ENCODE results near the gene SLC66A2. TPM values are rescaled to one million over a fixed set of nuclear protein-coding genes. Genes with fewer than 3 reads are reported as not detected.
"Not testable (repeated sequence)": the region's sequence is repeated elsewhere in the genome, so short reads cannot be mapped to it uniquely, and the experiment has no call there.

SLC66A2 gene
- 10 to 100 TPM; 33.7 to 38.7 (median 34.8) TPM for total RNA-seq

DNA sequence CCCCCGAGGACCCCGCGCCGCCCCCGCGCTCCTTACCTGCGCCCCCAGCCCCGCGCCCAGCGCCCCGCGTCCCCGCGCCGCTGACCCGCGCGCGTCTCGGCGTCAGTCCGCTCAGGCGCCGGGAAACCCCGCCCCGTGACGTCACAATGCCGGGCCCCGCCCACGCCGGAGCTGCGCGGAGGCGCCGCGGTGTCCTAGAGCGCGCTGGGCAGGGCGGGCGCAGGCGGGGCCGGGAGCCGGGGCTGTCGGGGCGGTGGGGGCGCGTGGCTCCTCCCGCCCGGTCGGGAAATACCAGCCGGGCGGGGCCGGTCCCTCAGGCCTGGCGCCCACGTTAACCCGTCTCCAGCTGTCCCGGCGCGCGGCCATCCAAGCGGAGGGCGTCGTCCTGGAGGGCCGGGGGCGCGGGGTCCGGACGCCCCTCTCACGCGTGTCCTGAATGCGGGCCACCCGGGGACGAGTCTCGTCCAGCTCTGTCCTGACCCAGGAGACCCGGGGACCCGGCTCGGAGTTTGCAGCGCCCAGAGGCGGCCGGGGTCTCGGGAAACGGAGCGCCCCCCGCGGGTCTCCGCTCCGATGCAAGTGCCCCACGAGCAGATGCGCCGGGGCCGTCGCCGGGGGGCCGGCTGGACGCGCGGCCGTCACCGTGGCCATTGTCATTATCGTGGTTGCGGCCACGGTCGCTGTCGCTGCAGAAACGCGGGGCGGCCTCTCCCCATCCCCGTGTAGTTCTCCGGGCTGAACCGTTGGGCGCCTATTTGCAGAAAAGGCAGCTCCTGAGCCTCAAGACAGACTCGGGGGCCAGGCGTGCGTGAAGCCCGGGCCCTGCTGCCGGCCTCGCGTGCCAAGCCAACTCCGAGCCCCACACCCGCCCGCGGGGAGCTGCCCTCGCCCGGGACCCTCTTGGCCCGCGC is at the start of gene SLC66A2:
TSS of gene SLC66A2 (minus strand) at position 109 of the 911 bp plus-strand sequence. CDS start 727 bp downstream, outside the sequence.
- peaks cover 27% of the 10 kb centered on the region for H3K4me1 Mint-ChIP-seq (ENCODE audit: low read depth)
- peak within 1 kb of the TSS; percentile 81 for H3K4me3 Mint-ChIP-seq
- H3K9me3 Mint-ChIP-seq, result no peaks in the 10 kb centered on the region
- no peaks in the 10 kb centered on the region for H3K27me3 Mint-ChIP-seq (ENCODE audit: low read depth)
- peak; percentile 98 for DNase-seq
- no peaks in the 10 kb centered on the region for H3K36me3 Mint-ChIP-seq (ENCODE audit: insufficient read depth)
- ATAC-seq, result peak; percentile 87 to 91

DNA sequence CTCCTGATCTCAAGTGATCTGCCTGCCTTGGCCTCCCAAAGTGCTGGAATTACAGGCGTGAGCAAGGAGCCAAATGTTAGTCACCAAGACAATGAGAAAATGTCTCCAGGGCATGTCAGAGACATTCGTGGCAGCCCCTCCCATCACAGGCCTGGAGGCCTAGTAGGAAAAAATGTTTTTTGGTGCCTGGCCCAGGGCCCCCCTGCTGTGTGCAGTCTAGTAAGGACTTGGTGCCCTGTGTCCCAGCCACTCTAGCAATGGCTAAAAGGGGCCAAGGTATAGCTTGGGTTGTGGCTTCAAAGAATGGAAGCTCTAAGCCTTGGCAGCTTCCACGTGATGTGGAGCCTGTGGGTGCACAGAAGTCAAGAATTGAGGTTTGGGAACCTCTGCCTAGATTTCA is 49.4 kb upstream of the SLC66A2 start:
- H3K36me3 Mint-ChIP-seq (ENCODE audit: insufficient read depth), result peaks cover 8% of the 10 kb centered on the region
- H3K9me3 Mint-ChIP-seq, result peaks cover 13% of the 10 kb centered on the region
- no peak for DNase-seq
- H3K27me3 Mint-ChIP-seq (ENCODE audit: low read depth), result no peaks in the 10 kb centered on the region
- no peak overlapping the region for H3K4me3 Mint-ChIP-seq
- ATAC-seq, result no peak
- no peaks in the 10 kb centered on the region for H3K4me1 Mint-ChIP-seq (ENCODE audit: low read depth)

DNA sequence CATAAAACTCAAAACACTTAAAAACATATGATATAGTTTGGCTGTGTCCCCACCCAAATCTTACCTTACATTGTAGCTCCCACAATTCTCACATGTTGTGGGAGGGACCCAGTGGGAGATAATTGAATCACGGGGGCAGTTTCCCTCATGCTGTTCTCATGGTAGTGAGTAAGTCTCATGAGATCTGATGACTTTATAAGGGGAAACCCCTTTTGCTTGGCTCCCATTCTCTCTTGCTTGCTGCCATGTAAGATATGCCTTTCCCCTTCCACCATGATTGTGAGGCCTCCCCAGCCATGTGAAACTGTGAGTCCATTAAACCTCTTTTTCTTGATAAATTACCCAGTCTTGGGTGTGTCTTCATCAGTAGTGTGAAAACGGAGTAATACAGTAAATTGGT is 48.2 kb upstream of the SLC66A2 start:
- ATAC-seq, result peak in 1 of 2 donors; percentile 50
- H3K36me3 Mint-ChIP-seq (ENCODE audit: insufficient read depth); DNase-seq: not testable (repeated sequence)

DNA sequence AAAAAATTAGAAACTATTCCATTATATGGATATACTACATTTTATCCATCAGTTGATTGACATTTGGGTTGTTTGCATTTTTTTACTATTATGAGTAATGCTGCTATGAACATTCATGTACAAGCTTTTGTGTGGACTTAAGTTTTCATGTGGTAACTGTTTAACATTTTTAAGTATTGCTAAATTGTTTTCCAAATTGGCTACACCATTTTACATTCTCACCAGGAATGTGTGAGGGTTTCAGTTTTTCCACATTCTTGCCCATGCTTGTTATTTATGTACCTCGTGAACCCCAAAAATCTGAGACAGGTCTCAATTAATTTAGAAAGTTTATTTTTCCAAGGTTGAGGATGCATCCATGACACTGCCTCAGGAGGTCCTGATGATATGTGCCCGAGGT is 40.0 kb upstream of the SLC66A2 start:
- peaks cover 1% of the 10 kb centered on the region for H3K36me3 Mint-ChIP-seq (ENCODE audit: insufficient read depth)
- ATAC-seq, result no peak
- no peak for DNase-seq
- H3K27me3 Mint-ChIP-seq (ENCODE audit: low read depth), result no peaks in the 10 kb centered on the region
- H3K4me3 Mint-ChIP-seq, result no peak overlapping the region
- no peaks in the 10 kb centered on the region for H3K9me3 Mint-ChIP-seq
- peaks cover 10% of the 10 kb centered on the region for H3K4me1 Mint-ChIP-seq (ENCODE audit: low read depth)

More for the DNA sequence above, 48.2 kb upstream of the SLC66A2 start:
- not testable (repeated sequence) for H3K4me3 Mint-ChIP-seq; H3K27me3 Mint-ChIP-seq (ENCODE audit: low read depth); H3K4me1 Mint-ChIP-seq (ENCODE audit: low read depth)
- H3K9me3 Mint-ChIP-seq, result peaks cover 13% of the 10 kb centered on the region

DNA sequence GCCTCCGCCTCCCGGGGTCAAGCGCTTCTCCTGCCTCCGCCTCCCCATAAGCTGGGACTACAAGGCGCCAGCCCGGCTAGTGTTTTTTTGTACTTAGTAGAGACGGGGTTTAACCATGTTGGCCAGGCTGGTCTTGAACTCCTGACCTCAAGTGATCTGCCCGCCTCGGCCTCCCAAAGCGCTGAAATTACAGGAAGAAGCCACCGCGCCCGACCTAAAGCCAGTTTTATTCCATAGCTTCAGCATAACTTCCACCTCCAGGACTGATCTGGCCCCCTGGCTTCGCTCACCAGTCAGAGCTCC is 37.7 kb upstream of the SLC66A2 start:
- ATAC-seq (no peak), DNase-seq (no peak)
- Mint-ChIP-seq H3K36me3 (ENCODE audit: insufficient read depth) (peaks cover 15% of the 10 kb centered on the region), H3K27me3 (ENCODE audit: low read depth) (no peaks in the 10 kb centered on the region), H3K4me1 (ENCODE audit: low read depth) (peaks cover 28% of the 10 kb centered on the region), H3K9me3 (no peaks in the 10 kb centered on the region), H3K4me3 (peak overlapping the region; percentile 96)

DNA sequence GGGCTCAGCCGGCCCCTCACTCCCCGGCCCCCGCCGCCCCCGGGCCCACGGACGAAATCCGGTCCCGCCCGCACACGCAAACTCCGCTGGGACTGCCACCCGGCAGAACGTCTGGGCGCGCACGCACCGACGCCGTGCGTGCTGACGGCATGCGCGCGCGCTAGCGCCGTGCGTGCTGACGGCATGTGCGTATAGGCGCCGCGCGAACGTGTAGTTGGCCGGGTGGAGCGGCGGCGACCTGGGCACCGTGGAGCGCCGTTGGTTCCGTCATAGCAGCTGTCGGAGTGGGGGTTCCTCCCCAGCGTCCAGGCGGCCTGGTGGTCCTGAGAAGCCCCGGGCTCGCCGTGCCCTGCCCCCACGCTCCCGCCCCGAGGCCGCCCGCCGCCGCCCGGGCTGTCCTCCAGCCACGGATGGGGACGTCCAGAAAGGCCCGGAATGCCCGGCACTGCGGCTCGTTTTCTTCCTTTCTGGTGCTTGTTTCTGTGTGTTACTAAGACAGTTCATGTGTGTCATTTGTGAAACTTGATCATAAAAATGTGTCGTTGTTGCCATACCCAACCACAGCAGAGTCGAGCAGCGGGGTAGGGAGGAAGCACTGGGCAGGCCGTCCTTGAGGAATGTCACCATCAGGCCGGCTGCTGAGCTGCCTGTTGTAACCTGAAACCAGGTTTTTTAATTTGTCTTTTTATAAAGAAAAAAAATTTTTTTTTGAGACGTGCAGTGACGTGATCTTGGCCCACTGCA is 37.2 kb upstream of the SLC66A2 start, which contains the start of gene TXNL4A:
TSS of gene TXNL4A (minus strand) at position 113 of the 744 bp plus-strand sequence. CDS start 171 bp downstream, outside the sequence.
- H3K4me1 Mint-ChIP-seq (ENCODE audit: low read depth), result peaks cover 33% of the 10 kb centered on the region
- no peaks in the 10 kb centered on the region for H3K27me3 Mint-ChIP-seq (ENCODE audit: low read depth)
- peak within 1 kb of the TSS; percentile 96 for H3K4me3 Mint-ChIP-seq
- ATAC-seq, result peak; percentile 97 to 98
- DNase-seq, result peak; percentile 83
- no peaks in the 10 kb centered on the region for H3K9me3 Mint-ChIP-seq
- peaks cover 17% of the 10 kb centered on the region for H3K36me3 Mint-ChIP-seq (ENCODE audit: insufficient read depth)

DNA sequence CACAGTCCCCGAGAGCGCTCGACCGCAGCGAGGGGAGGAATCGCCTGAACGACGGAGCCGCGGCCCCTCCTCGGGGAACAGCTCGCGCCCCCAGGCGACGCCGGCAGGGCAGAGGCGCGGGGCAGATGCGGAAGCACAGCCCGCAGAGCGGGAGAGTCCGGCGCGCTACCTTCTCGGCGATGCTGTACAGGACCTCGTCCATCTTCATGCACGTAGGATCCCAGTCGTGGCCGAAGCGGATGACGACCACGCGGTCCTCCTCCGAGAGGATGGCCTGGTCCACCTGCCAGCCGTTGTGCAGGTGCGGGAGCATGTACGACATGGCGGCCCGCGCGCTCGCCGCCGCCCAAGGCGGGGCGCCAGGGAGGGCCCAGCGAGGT is 36.6 kb upstream of the SLC66A2 start:
- peaks cover 39% of the 10 kb centered on the region for H3K4me1 Mint-ChIP-seq (ENCODE audit: low read depth)
- ATAC-seq (peak; percentile 74 to 76), DNase-seq (peak; percentile 42)
- no peaks in the 10 kb centered on the region for H3K9me3 Mint-ChIP-seq
- no peaks in the 10 kb centered on the region for H3K27me3 Mint-ChIP-seq (ENCODE audit: low read depth)
- H3K36me3 Mint-ChIP-seq (ENCODE audit: insufficient read depth), result peaks cover 19% of the 10 kb centered on the region
- H3K4me3 Mint-ChIP-seq, result peak overlapping the region; percentile 96

DNA sequence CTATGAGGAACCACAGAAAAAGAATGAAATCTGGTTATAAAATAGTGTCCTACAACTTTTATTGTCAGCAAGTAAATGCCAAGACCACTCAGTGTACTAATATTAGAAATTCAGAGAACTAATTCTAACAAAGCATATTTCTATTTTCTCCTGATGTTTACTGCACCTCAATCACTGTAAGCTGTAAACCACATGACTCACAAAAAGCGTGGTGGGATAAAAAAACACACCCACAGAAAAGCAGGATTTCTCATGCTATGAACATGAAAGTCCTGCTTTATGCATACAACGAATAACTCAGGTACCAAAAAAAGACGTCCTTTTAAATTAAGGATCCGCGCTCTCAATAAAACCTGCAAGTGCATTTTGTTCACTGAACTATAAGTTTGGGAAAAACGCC is 36.1 kb upstream of the SLC66A2 start:
- Mint-ChIP-seq H3K36me3 (ENCODE audit: insufficient read depth) (peaks cover 19% of the 10 kb centered on the region), H3K4me3 (peak overlapping the region; percentile 96), H3K9me3 (no peaks in the 10 kb centered on the region), H3K27me3 (ENCODE audit: low read depth) (no peaks in the 10 kb centered on the region), H3K4me1 (ENCODE audit: low read depth) (peaks cover 44% of the 10 kb centered on the region)
- ATAC-seq, result no peak
- DNase-seq, result no peak

DNA sequence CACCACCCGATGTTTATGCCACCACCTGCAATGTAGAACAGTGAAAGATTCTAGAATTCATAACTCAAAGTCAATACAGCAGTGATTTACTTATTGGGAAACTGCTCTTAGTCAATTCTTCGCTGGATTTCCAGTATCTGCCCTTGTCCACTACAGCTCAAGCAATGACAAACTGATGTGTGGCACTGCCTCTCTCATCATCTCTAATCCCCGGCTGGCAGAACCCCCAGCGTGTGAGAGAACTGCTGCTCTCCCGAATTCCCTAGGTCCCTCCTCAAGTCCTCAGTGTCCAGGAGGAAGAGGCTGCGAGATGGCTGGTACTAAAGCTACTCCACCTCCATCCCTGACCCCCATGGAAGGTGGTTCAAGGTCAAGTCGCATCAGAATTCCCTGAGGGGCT is 35.3 kb upstream of the SLC66A2 start:
- peaks cover 22% of the 10 kb centered on the region for H3K36me3 Mint-ChIP-seq (ENCODE audit: insufficient read depth)
- no peak for DNase-seq
- peaks cover 52% of the 10 kb centered on the region for H3K4me1 Mint-ChIP-seq (ENCODE audit: low read depth)
- H3K4me3 Mint-ChIP-seq, result peak overlapping the region; percentile 96
- H3K9me3 Mint-ChIP-seq, result no peaks in the 10 kb centered on the region
- no peaks in the 10 kb centered on the region for H3K27me3 Mint-ChIP-seq (ENCODE audit: low read depth)
- ATAC-seq, result no peak

DNA sequence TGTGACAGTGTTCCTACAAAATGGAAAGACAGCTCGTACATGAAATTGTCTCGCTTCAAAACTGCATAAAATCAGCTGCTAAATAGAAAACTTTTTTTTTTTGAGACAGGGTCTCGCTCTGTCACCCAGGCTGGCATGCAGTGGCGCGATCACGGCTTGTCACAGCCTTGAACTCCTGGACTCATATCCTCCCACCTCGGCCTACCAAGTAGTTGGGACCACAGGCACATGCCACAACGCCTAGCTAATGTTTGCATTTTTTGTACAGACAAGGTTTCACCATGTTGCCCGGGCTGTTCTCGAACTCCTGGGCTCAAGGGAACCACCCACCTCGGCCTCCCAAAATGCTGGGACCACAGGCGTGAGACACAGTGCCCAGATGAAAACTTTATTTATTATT is 33.7 kb upstream of the SLC66A2 start:
- DNase-seq, result no peak
- H3K36me3 Mint-ChIP-seq (ENCODE audit: insufficient read depth), result peaks cover 23% of the 10 kb centered on the region

DNA sequence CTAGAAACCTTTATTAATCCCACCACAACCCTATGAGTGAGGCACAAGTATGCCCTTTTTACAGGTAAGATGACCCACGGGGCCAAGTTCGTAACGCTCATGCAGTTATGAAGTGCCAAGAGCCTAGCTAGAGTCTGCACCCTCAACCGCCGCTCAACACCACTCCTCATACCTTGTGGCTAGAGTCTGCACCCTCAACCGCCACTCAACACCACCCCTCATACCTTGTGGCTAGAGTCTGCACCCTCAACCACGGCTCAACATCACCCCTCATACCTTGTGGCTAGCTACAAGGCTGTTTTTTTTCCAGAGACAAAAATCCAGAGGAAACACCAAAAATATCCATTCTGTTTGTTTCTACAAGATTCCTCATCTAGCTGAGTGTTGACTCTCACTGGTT is 32.3 kb upstream of the SLC66A2 start:
- no peaks in the 10 kb centered on the region for H3K9me3 Mint-ChIP-seq
- peaks cover 29% of the 10 kb centered on the region for H3K36me3 Mint-ChIP-seq (ENCODE audit: insufficient read depth)
- ATAC-seq (no peak), DNase-seq (no peak)
- peak overlapping the region; percentile 7 for H3K4me3 Mint-ChIP-seq
- H3K4me1 Mint-ChIP-seq (ENCODE audit: low read depth), result peaks cover 73% of the 10 kb centered on the region
- H3K27me3 Mint-ChIP-seq (ENCODE audit: low read depth), result no peaks in the 10 kb centered on the region

More for the DNA sequence above, 33.7 kb upstream of the SLC66A2 start:
- no peak for ATAC-seq
- no peak overlapping the region for H3K4me3 Mint-ChIP-seq
- H3K4me1 Mint-ChIP-seq (ENCODE audit: low read depth), result peaks cover 64% of the 10 kb centered on the region
- no peaks in the 10 kb centered on the region for H3K9me3 Mint-ChIP-seq
- H3K27me3 Mint-ChIP-seq (ENCODE audit: low read depth), result no peaks in the 10 kb centered on the region

DNA sequence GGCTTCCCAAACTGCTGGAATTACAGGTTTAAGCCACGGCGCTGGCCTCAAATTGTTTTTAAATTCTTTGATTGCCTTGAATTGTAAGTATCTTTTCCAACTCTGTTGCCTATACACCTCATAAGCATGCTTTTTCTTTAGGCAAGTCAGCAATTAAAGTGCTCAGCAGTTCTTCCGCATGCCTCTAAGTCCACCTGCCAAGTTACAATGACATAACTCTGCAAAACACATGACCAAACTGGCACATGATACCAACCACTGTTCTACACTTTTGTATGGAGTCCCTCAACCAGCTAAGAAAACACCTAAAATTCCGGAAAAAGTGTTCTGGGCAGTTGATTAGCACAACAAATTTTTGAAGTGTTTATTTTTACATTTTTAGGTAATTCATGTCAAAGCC is 31.8 kb upstream of the SLC66A2 start:
- DNase-seq, result no peak
- no peaks in the 10 kb centered on the region for H3K9me3 Mint-ChIP-seq

DNA sequence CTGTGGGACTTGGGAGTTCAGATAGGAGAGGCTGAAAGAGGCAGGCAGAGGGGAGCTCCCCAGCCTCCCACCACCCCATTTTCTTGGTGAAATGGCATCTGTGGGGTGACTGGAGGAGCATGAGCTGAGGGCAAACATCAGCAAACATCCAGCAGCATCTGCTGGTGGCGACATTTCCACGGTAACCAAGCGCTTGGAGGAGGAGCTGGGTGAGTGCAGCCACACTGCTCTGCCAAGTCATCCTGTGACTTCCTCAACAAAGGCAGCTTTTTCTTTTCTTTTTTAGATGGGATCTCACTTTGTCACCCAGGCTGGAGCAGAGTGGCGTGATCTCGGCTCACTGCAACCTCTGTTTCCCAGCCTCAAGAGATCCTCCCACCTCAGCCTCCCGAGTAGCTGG is 31.3 kb upstream of the SLC66A2 start:
- peaks cover 33% of the 10 kb centered on the region for H3K36me3 Mint-ChIP-seq (ENCODE audit: insufficient read depth)
- H3K4me3 Mint-ChIP-seq, result no peak overlapping the region
- no peak for DNase-seq

More for the DNA sequence above, 31.8 kb upstream of the SLC66A2 start:
- H3K36me3 Mint-ChIP-seq (ENCODE audit: insufficient read depth), result peaks cover 29% of the 10 kb centered on the region
- no peak overlapping the region for H3K4me3 Mint-ChIP-seq
- H3K27me3 Mint-ChIP-seq (ENCODE audit: low read depth), result no peaks in the 10 kb centered on the region
- no peak for ATAC-seq
- H3K4me1 Mint-ChIP-seq (ENCODE audit: low read depth), result peaks cover 73% of the 10 kb centered on the region

DNA sequence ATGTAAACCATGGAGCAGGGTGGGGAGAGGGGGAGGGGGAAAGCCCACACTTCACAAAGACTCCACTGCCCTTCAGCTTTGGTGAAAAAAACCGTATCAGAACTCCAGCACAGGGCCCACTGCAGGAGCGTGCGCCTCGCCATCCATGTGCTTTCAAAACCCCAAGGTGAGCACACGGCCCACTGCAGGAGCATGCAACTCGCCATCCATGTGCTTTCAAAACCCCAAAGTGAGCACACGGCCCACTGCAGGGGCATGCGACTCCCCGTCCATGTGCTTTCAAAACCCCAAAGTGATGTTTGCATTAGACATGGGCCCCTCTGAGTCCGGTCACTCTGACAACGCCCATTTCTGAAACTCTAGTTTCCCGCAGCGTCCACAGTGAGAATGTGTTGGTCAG is 29.1 kb upstream of the SLC66A2 start:
- Mint-ChIP-seq H3K4me1 (ENCODE audit: low read depth) (peaks cover 70% of the 10 kb centered on the region), H3K36me3 (ENCODE audit: insufficient read depth) (peaks cover 34% of the 10 kb centered on the region), H3K27me3 (ENCODE audit: low read depth) (no peaks in the 10 kb centered on the region), H3K4me3 (no peak overlapping the region), H3K9me3 (no peaks in the 10 kb centered on the region)
- DNase-seq (no peak), ATAC-seq (no peak)

More for the DNA sequence above, 31.3 kb upstream of the SLC66A2 start:
- Mint-ChIP-seq H3K9me3 (no peaks in the 10 kb centered on the region), H3K4me1 (ENCODE audit: low read depth) (peaks cover 77% of the 10 kb centered on the region), H3K27me3 (ENCODE audit: low read depth) (no peaks in the 10 kb centered on the region)
- peak; percentile 58 to 67 for ATAC-seq
